H1 (cell line): Measurements from ENCODE around the gene RASAL2. TPM values are rescaled to one million over a fixed set of nuclear protein-coding genes. Genes with fewer than 3 reads are reported as not detected.

Experiments
- CTCF ChIA-PET: fragments of 300-600 bp; sonication (Branson Sonifier 250); formaldehyde crosslinking; loops from one replicate; lab custom pipeline; 2021; ENCODE audit not compliant: partially characterized antibody; lab: Charles Lee
- POLR2A ChIA-PET: fragments of 300-600 bp; sonication (Branson Sonifier 250); formaldehyde crosslinking; loops from one replicate; lab custom pipeline; 2021; ENCODE audit warnings: inconsistent platforms; ENCODE audit not compliant: partially characterized antibody; lab: Charles Lee
- DNase-seq, 2 experiments: peaks; one replicate each; pipeline versions ENCODE4 v3.0.0 to v3.0.0-alpha.2; 2010 to 2022; ENCODE audit warnings: low spot score in 2 of 2, low read depth in 1 of 2, mixed read lengths in 1 of 2
- FAIRE-seq: peaks from 2 replicates; lab custom pipeline; 2011; peaks lifted over from hg19 to GRCh38; lab: Jason Lieb, UNC
- H2AFZ ChIP-seq: 2 replicates; pipeline ENCODE4 v1.8.1; 2012; ENCODE audit warnings: low read length, inconsistent platforms
- H2AK5ac ChIP-seq: 2 replicates; pipeline ENCODE4 v1.6.1; 2013; ENCODE audit warnings: low read depth, low read length
- H2BK120ac ChIP-seq: replicated peaks from 2 replicates; pipeline ENCODE3; 2013; ENCODE audit warnings: low read depth, low read length, inconsistent platforms
- H2BK12ac ChIP-seq: 2 replicates; pipeline ENCODE4 v1.6.1; 2013; ENCODE audit warnings: low read depth, low read length
- H2BK15ac ChIP-seq: 2 replicates; pipeline ENCODE4 v1.6.1; 2013; ENCODE audit warnings: low read length
- H2BK20ac ChIP-seq: 2 replicates; pipeline ENCODE4 v1.6.1; 2013; ENCODE audit warnings: low read length
- H2BK5ac ChIP-seq: 2 replicates; pipeline ENCODE4 v1.6.1; 2013; ENCODE audit warnings: low read depth, low read length
- H3K14ac ChIP-seq: 2 replicates; pipeline ENCODE4 v1.6.1; 2013; ENCODE audit warnings: inconsistent platforms; ENCODE audit not compliant: insufficient read length
- H3K18ac ChIP-seq: 2 replicates; pipeline ENCODE4 v1.6.1; 2013; ENCODE audit warnings: low read length; ENCODE audit errors: extremely low read depth
- H3K23ac ChIP-seq: 2 replicates; pipeline ENCODE4 v1.6.1; 2013; ENCODE audit warnings: inconsistent platforms; ENCODE audit not compliant: insufficient read length
- H3K23me2 ChIP-seq: 2 replicates; pipeline ENCODE4 v1.6.1; 2013; ENCODE audit warnings: low read depth, low read length
- H3K27ac ChIP-seq: 2 replicates; pipeline ENCODE4 v1.6.1; 2011; ENCODE audit warnings: low read depth, low read length, inconsistent platforms
- H3K27me3 ChIP-seq, 4 experiments: replicated peaks in 1 of 4; 1 replicate in 1 of 4; 2 replicates in 3 of 4; pipeline versions ENCODE4 v1.6.1 to v1.8.1; 2011 to 2013; ENCODE audit warnings: low read length in 3 of 4, mild to moderate bottlenecking in 3 of 4, inconsistent platforms in 2 of 4, mixed read lengths in 2 of 4, moderate library complexity in 1 of 4; ENCODE audit not compliant: control insufficient read depth in 3 of 4, insufficient read depth in 3 of 4; ENCODE audit errors: extremely low read depth in 1 of 4
- H3K36me3 ChIP-seq, 4 experiments: 2 replicates each; pipeline versions ENCODE4 v1.6.1 to v1.8.1; 2011 to 2013; ENCODE audit warnings: mild to moderate bottlenecking in 4 of 4, low read length in 3 of 4, moderate library complexity in 2 of 4, control low read depth in 1 of 4, inconsistent platforms in 1 of 4; ENCODE audit not compliant: insufficient read depth in 4 of 4, control insufficient read depth in 2 of 4
- H3K4ac ChIP-seq: replicated peaks from 2 replicates; pipeline ENCODE3; 2013; ENCODE audit warnings: low read length, low read depth, mixed read lengths, inconsistent platforms; ENCODE audit not compliant: insufficient read length
- H3K4me1 ChIP-seq, 4 experiments: replicated peaks in 1 of 4; 1 replicate in 1 of 4; 2 replicates in 3 of 4; pipeline versions ENCODE4 v1.6.1 to v1.8.1; 2011 to 2013; ENCODE audit warnings: low read length in 3 of 4, inconsistent platforms in 2 of 4, mixed read lengths in 1 of 4; ENCODE audit not compliant: insufficient read depth in 4 of 4, control insufficient read depth in 3 of 4
- H3K4me2 ChIP-seq, 2 experiments: 2 replicates each; pipeline versions ENCODE4 v1.6.1 to v1.8.1; 2011 to 2013; ENCODE audit warnings: low read depth in 2 of 2, low read length in 2 of 2, control low read depth in 1 of 2, inconsistent platforms in 1 of 2, mild to moderate bottlenecking in 1 of 2; ENCODE audit not compliant: insufficient read depth in 1 of 2
- H3K4me3 ChIP-seq, 4 experiments: fragments of 200-600, 300-600 bp in 1 of 4; sonication (generic), shearing (Covaris generic), sonication (Bioruptor Twin) in 1 of 4; 2 replicates each; pipeline versions ENCODE4 v1.5.1 to v1.8.1; 2011 to 2016; ENCODE audit warnings: low read length in 4 of 4, low read depth in 3 of 4, control low read depth in 2 of 4, inconsistent platforms in 2 of 4, mild to moderate bottlenecking in 2 of 4, mixed read lengths in 1 of 4, moderate library complexity in 1 of 4; ENCODE audit not compliant: insufficient read depth in 2 of 4; ENCODE audit errors: extremely low read depth in 1 of 4
- H3K56ac ChIP-seq: replicated peaks from 2 replicates; pipeline ENCODE3; 2013; ENCODE audit warnings: low read depth, mild to moderate bottlenecking, mixed read lengths, low read length, inconsistent platforms; ENCODE audit not compliant: insufficient read length
- H3K79me1 ChIP-seq: 2 replicates; pipeline ENCODE4 v1.6.1; 2013; ENCODE audit warnings: low read depth, low read length, control low read depth
- H3K79me2 ChIP-seq, 2 experiments: 2 replicates each; pipeline versions ENCODE4 v1.6.1 to v1.8.1; 2012 to 2013; ENCODE audit warnings: low read length in 2 of 2, mild to moderate bottlenecking in 2 of 2, inconsistent platforms in 1 of 2; ENCODE audit not compliant: insufficient read depth in 2 of 2, control insufficient read depth in 1 of 2
- H3K9ac ChIP-seq, 4 experiments: replicated peaks in 1 of 4; 1 replicate in 1 of 4; 2 replicates in 3 of 4; pipeline versions ENCODE4 v1.6.1 to v1.8.1; 2011 to 2013; ENCODE audit warnings: low read depth in 3 of 4, low read length in 3 of 4, control low read depth in 2 of 4, mild to moderate bottlenecking in 2 of 4, moderate library complexity in 2 of 4, inconsistent platforms in 1 of 4; ENCODE audit errors: extremely low read depth in 1 of 4
- H3K9me3 ChIP-seq, 2 experiments: 2 replicates each; pipeline versions ENCODE4 v1.6.1 to v1.8.1; 2012 to 2013; ENCODE audit warnings: mild to moderate bottlenecking in 2 of 2, moderate library complexity in 2 of 2, control low read depth in 1 of 2, inconsistent platforms in 1 of 2, low read depth in 1 of 2, low read length in 1 of 2, mixed read lengths in 1 of 2; ENCODE audit not compliant: insufficient read depth in 2 of 2
- H4K20me1 ChIP-seq, 2 experiments: replicated peaks in 1 of 2; 2 replicates each; pipeline versions ENCODE3 to v1.8.1; 2011 to 2013; ENCODE audit warnings: inconsistent platforms in 2 of 2, low read length in 2 of 2, mild to moderate bottlenecking in 1 of 2; ENCODE audit not compliant: insufficient read depth in 2 of 2, control insufficient read depth in 1 of 2
- H4K5ac ChIP-seq: 2 replicates; pipeline ENCODE4 v1.6.1; 2013; ENCODE audit warnings: low read length, low read depth, mixed read lengths, inconsistent platforms; ENCODE audit not compliant: insufficient read length
- H4K8ac ChIP-seq: 2 replicates; pipeline ENCODE4 v1.8.0; 2013; ENCODE audit warnings: mild to moderate bottlenecking, moderate library complexity, low read length, inconsistent platforms; ENCODE audit not compliant: insufficient read depth; ENCODE audit errors: extremely low read depth
- H4K91ac ChIP-seq: replicated peaks from 2 replicates; pipeline ENCODE3; 2013; ENCODE audit warnings: low read length, mixed read lengths, inconsistent platforms; ENCODE audit not compliant: insufficient read length
- BRCA1 ChIP-seq: IDR thresholded peaks from 2 replicates; pipeline ENCODE4 v1.6.1; 2012; ENCODE audit warnings: low read depth, low read length, improper control_type of control experiment
- EZH2 ChIP-seq: fragments of 200-600 bp; sonication (generic); IDR thresholded peaks from 2 replicates; pipeline ENCODE4 v1.7.1; 2012; ENCODE audit warnings: low read depth, mild to moderate bottlenecking, moderate library complexity, low read length, inconsistent platforms; ENCODE audit not compliant: severe bottlenecking
- WGBS, 2 experiments: shearing (Covaris generic) in 1 of 2; methylation state at CpG; one replicate each; pipeline versions ENCODE4 v1.1.6 to v1.1.7; 2013 to 2015; ENCODE audit warnings: low lambda C conversion rate in 2 of 2, mixed read lengths in 2 of 2, inconsistent platforms in 1 of 2, low coverage in 1 of 2, missing lambda C conversion rate in 1 of 2; ENCODE audit not compliant: insufficient replicate concordance in 2 of 2, insufficient coverage in 1 of 2, insufficient read length in 1 of 2; ENCODE audit errors: extremely low coverage in 1 of 2, missing lambda C conversion rate in 1 of 2; 5-methylcytosine and 5-hydroxymethylcytosine counted together
- polyA plus RNA-seq, 7 experiments: library from polyadenylated mRNA; depleted of rRNA in 3 of 7; stranded (reverse) in 5 of 7; unstranded in 2 of 7; fragments of >200 nt in 5 of 7; fragments of 200-250 nt in 2 of 7; gene quantifications; 1 replicate in 5 of 7; 2 replicates in 1 of 7; 4 replicates in 1 of 7; pipeline versions ENCODE4 v1.2.1 to v1.2.3, GENCODE V29; 2011 to 2013; ENCODE audit warnings: missing spikeins in 2 of 7, mixed read lengths in 2 of 7
- total RNA-seq: library from RNA; stranded (reverse); fragmentation: NEBNext Ultra II Directional; extraction: Animal tissue kit (Norgen Biotek cat#: 25700); gene quantifications from 2 replicates; pipeline ENCODE4 v1.2.1, GENCODE V29; 2021
- TF ChIP-seq, protein P1 (sequence below): IDR thresholded peaks from 2 replicates; pipeline ENCODE4 v1.6.1; 2011; ENCODE audit warnings: low read length, improper control_type of control experiment
- TF ChIP-seq, protein P2 (sequence below): IDR thresholded peaks from 2 replicates; pipeline ENCODE4 v1.6.1; 2011; ENCODE audit warnings: low read depth, mild to moderate bottlenecking, low read length; ENCODE audit not compliant: insufficient read depth

RASAL2 gene
- total and polyA plus RNA-seq, 2 of the 8 experiments (the other 6 are each of a cell fraction or from before 2014, with no cell fraction given): 15.9 to 32.5 TPM

DNA sequence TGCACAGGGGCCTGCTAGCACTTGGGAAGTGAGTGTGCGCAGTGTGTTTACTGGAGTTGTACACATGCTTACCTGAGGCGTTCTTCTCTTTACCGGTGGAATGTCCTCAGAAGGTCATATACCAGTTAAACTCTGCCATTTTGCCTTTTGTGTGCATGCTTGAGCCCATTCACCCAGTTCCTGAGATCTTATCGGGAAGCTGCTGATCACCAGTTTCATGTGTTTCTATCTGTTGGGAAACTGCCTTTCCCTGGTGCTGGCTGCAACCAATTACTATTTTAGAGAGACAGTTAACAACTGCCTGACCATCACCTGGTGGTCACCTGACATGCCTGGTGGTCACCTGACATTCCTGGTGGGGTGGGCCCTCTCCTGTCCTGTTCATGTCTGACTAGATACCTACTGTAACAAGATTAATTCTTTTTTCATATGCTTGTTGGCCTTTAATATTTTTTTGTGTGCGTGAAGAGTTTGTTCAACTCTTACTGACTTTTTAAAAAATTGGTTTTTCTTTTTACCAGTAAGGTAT is 137.0 kb downstream of the RASAL2 start:
- peaks cover 0 to 49% of the 10 kb centered on the region in 2 experiments; a peak in 2 of 4 replicates for H3K79me2 ChIP-seq

More for the DNA sequence above, 137.0 kb downstream of the RASAL2 start:
- Histone ChIP-seq H3K27ac (no peak overlapping the region), H4K20me1 (no peaks in the 10 kb centered on the region), H3K4ac (no peak overlapping the region), H3K18ac (no peak overlapping the region), H2BK120ac (no peak overlapping the region), H2BK15ac (no peak overlapping the region), H4K91ac (no peak overlapping the region), H3K4me2 (no peak overlapping the region), H2BK12ac (no peak overlapping the region), H3K27me3 (no peaks in the 10 kb centered on the region), H3K9ac (no peak overlapping the region), H3K23me2 (peaks cover 1% of the 10 kb centered on the region; the same call in 1 of the 2 replicates), H2BK5ac (no peak overlapping the region), H3K4me1 (peaks cover 0 to 2% (median 0%) of the 10 kb centered on the region in 4 experiments; a peak in 1 of 7 replicates), H2BK20ac (no peak overlapping the region), H3K9me3 (no peaks in the 10 kb centered on the region), H3K79me1 (0 out of 2 replicates have a peak, but pooled peaks cover 2% of the 10 kb centered on the region), H3K56ac (no peak overlapping the region), H4K5ac (no peak overlapping the region), H3K4me3 (no peak overlapping the region), H4K8ac (no peak overlapping the region), H2AFZ (no peak overlapping the region), H3K14ac (no peak overlapping the region), H3K23ac (no peak overlapping the region), H2AK5ac (peak overlapping the region; percentile 19; the same call in 1 of the 2 replicates), H3K36me3 (no peaks in the 10 kb centered on the region)
- WGBS, 2 experiments: 93% methylated on average over 5 of the region's 5 CpGs; no CpG with 5 or more reads in 1 of the 2 experiments
- FAIRE-seq: no peak
- POLR2A ChIA-PET: no interaction called here
- TF ChIP-seq, protein P1, sequence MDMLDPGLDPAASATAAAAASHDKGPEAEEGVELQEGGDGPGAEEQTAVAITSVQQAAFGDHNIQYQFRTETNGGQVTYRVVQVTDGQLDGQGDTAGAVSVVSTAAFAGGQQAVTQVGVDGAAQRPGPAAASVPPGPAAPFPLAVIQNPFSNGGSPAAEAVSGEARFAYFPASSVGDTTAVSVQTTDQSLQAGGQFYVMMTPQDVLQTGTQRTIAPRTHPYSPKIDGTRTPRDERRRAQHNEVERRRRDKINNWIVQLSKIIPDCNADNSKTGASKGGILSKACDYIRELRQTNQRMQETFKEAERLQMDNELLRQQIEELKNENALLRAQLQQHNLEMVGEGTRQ: peak; percentile 60
- TF ChIP-seq EZH2: no peak
- no peak for TF ChIP-seq BRCA1
- TF ChIP-seq, protein P2, sequence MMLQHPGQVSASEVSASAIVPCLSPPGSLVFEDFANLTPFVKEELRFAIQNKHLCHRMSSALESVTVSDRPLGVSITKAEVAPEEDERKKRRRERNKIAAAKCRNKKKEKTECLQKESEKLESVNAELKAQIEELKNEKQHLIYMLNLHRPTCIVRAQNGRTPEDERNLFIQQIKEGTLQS: 0 out of 2 replicates have a peak, but pooled peaks have one; percentile 34
- DNase-seq: no peak
- CTCF ChIA-PET: interaction anchor here (0.7 to 1.1 kb wide), 2 partner anchors 13 to 199 kb away, joined by 3 read pairs; no protein-coding TSS in a partner anchor
